HEK293 (cell line): ENCODE data around the gene ZNF609.

Experiments used
- CTCF ChIP-seq: fragments of 450-650 bp; formaldehyde crosslinking; IDR thresholded peaks from 2 replicates; pipeline ENCODE4 v1.5.1; 2016; ENCODE audit warnings: missing biosample characterization, missing genetic modification characterization
- REST ChIP-seq: fragments of 450-650 bp; formaldehyde crosslinking; IDR thresholded peaks from 2 replicates; pipeline ENCODE4 v1.5.1; 2016; ENCODE audit warnings: missing biosample characterization, missing genetic modification characterization
- YY1 ChIP-seq: fragments of 450-650 bp; formaldehyde crosslinking; IDR thresholded peaks from 2 replicates; pipeline ENCODE4 v1.5.1; 2018; ENCODE audit warnings: missing biosample characterization, missing genetic modification characterization
- ZNF350 ChIP-seq: fragments of 450-650 bp; formaldehyde crosslinking; IDR thresholded peaks from 2 replicates; pipeline ENCODE4 v1.5.0; 2017; ENCODE audit warnings: missing biosample characterization, mild to moderate bottlenecking, missing genetic modification characterization
- ZNF76 ChIP-seq: fragments of 450-650 bp; formaldehyde crosslinking; IDR thresholded peaks from 2 replicates; pipeline ENCODE4; 2016; ENCODE audit warnings: low read depth, missing biosample characterization, missing genetic modification characterization, borderline replicate concordance

DNA sequence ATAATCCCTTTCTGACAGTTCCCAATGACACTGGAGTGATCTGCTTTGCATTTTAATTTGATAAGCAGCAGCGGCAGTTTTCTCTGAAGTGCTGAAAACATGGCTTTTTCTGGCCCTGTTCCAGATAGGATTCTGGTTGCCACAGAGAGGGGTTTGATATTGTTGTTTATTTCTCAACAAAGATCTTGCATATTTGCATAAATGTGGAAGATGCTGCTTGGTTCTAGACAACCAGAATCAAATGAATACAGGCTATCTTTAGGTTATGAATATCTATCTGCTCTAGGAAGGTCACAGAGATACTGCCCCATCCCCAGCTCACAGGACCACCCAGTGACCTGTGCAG, 137.1 kb downstream of the ZNF609 start:
- no peak for TF ChIP-seq ZNF76 (tag by site-specific recombination)
- TF ChIP-seq CTCF (tag by site-specific recombination) = no peak
- TF ChIP-seq YY1 = no peak
- no peak for TF ChIP-seq ZNF350 (tag by site-specific recombination)
- TF ChIP-seq REST (tag by site-specific recombination) = no peak
